B cell (primary cell): ENCODE data around the gene GOLGA8J. TPM values are rescaled to one million over a fixed set of nuclear protein-coding genes. Genes with fewer than 3 reads are reported as not detected.

Experiments
- ATAC-seq: fragments of 200-7000 bp; cut with Tn5 transposase; one replicate; pipeline ENCODE4 v1.10.0; 2021; ENCODE audit warnings: low read depth, mild to moderate bottlenecking, moderate number of reproducible peaks, moderate library complexity
- CTCF ChIA-PET: fragments of 350-600 bp; sonication (Branson Sonifier 250); formaldehyde crosslinking; loops from one replicate; lab custom pipeline; 2021; ENCODE audit warnings: antibody characterized with exemption, inconsistent platforms; lab: Charles Lee
- POLR2A ChIA-PET: fragments of 350-600 bp; sonication (Branson Sonifier 250); formaldehyde crosslinking; loops from one replicate; lab custom pipeline; 2021; ENCODE audit warnings: antibody characterized with exemption; lab: Charles Lee
- DNase-seq: peaks from one replicate; pipeline ENCODE4 v3.0.0; 2013
- H2AFZ ChIP-seq: 2 replicates; pipeline ENCODE4 v1.6.1; 2012; ENCODE audit warnings: mild to moderate bottlenecking, low read depth, low read length; ENCODE audit not compliant: insufficient read depth, poor library complexity, severe bottlenecking
- H3K27ac ChIP-seq, 2 donors: 1 replicate in 1 of 2; 2 replicates in 1 of 2; pipeline ENCODE4 v1.5.1; 2012 to 2013; ENCODE audit warnings: low read length in 2 of 2, mild to moderate bottlenecking in 2 of 2, moderate library complexity in 1 of 2
- H3K27me3 ChIP-seq, 4 experiments: fragments of 200-600 bp in 1 of 4; sonication (generic) in 1 of 4; replicated peaks in 1 of 4; 1 replicate in 2 of 4; 2 replicates in 2 of 4; pipeline versions ENCODE4 v1.6.1 to v1.7.0; 2013 to 2016; ENCODE audit warnings: low read length in 3 of 4, mild to moderate bottlenecking in 2 of 4, mixed read lengths in 1 of 4, moderate library complexity in 1 of 4; ENCODE audit not compliant: insufficient read depth in 4 of 4, control insufficient read depth in 3 of 4; ENCODE audit errors: control extremely low read depth in 1 of 4
- H3K36me3 ChIP-seq, 2 experiments: replicated peaks in 1 of 2; 1 replicate in 1 of 2; 2 replicates in 1 of 2; pipeline versions ENCODE4 v1.6.1 to v1.7.1; 2013; ENCODE audit warnings: low read length in 1 of 2; ENCODE audit not compliant: insufficient read depth in 2 of 2, control insufficient read depth in 1 of 2; ENCODE audit errors: control extremely low read depth in 1 of 2, extremely low read depth in 1 of 2
- H3K4me1 ChIP-seq, 2 donors: fragments of 200-600 bp in 1 of 2; sonication (generic) in 1 of 2; 1 replicate in 1 of 2; 2 replicates in 1 of 2; pipeline versions ENCODE4 v1.5.1 to v1.6.1; 2013 to 2017; ENCODE audit warnings: low read length in 2 of 2; ENCODE audit not compliant: control insufficient read depth in 2 of 2, insufficient read depth in 2 of 2
- H3K4me2 ChIP-seq: replicated peaks from 2 replicates; pipeline ENCODE3; 2012; ENCODE audit warnings: mild to moderate bottlenecking, low read depth, low read length; ENCODE audit not compliant: poor library complexity, severe bottlenecking
- H3K4me3 ChIP-seq, 5 experiments: fragments of 200-600 bp in 1 of 5; sonication (generic) in 1 of 5; 1 replicate in 3 of 5; 2 replicates in 2 of 5; pipeline versions ENCODE4 v1.5.1 to v1.7.0; 2011 to 2016; ENCODE audit warnings: low read length in 4 of 5, mild to moderate bottlenecking in 4 of 5, low read depth in 2 of 5, control low read depth in 1 of 5, moderate library complexity in 1 of 5; ENCODE audit not compliant: insufficient read depth in 1 of 5; ENCODE audit errors: control extremely low read depth in 1 of 5, extremely low read depth in 1 of 5
- H3K79me2 ChIP-seq: fragments of 200-600 bp; sonication (generic); one replicate; pipeline ENCODE4 v1.6.0; 2016; ENCODE audit warnings: low read length; ENCODE audit not compliant: control insufficient read depth, insufficient read depth
- H3K9ac ChIP-seq: fragments of 200-600 bp; sonication (generic); 2 replicates; pipeline ENCODE4 v1.6.1; 2017; ENCODE audit warnings: mild to moderate bottlenecking, low read length, moderate library complexity
- H3K9me3 ChIP-seq, 3 donors: one replicate each; pipeline versions ENCODE4 v1.6.1 to v1.7.1; 2013; ENCODE audit warnings: low read length in 2 of 3; ENCODE audit not compliant: control insufficient read depth in 2 of 3, insufficient read depth in 1 of 3; ENCODE audit errors: control extremely low read depth in 1 of 3
- H4K20me1 ChIP-seq: 2 replicates; pipeline ENCODE4 v1.6.0; 2012; ENCODE audit warnings: mild to moderate bottlenecking, low read length; ENCODE audit not compliant: insufficient read depth, control insufficient read depth, poor library complexity, severe bottlenecking
- H3K27ac Mint-ChIP-seq: one replicate; pipeline ENCODE4 v1.8.0; 2021; ENCODE audit warnings: mixed read lengths
- H3K27me3 Mint-ChIP-seq: one replicate; pipeline ENCODE4 v1.8.0; 2021; ENCODE audit warnings: mixed read lengths
- H3K4me1 Mint-ChIP-seq: one replicate; pipeline ENCODE4 v1.8.0; 2021; ENCODE audit warnings: mixed read lengths
- H3K4me3 Mint-ChIP-seq: one replicate; pipeline ENCODE4 v1.8.0; 2021; ENCODE audit warnings: mixed read lengths
- H3K9me3 Mint-ChIP-seq: one replicate; pipeline ENCODE4 v1.8.0; 2022; ENCODE audit warnings: mixed read lengths; ENCODE audit not compliant: insufficient read depth
- CTCF ChIP-seq: fragments of 200-600 bp; IDR thresholded peaks from one replicate; pipeline ENCODE4 v1.8.0; 2022; ENCODE audit warnings: antibody characterized with exemption, mild to moderate bottlenecking
- EZH2 ChIP-seq: IDR thresholded peaks from 2 replicates; pipeline ENCODE4 v1.6.1; 2012; ENCODE audit warnings: borderline replicate concordance, low read depth, mild to moderate bottlenecking, moderate library complexity, low read length; ENCODE audit not compliant: insufficient read depth, poor library complexity, severe bottlenecking
- WGBS: methylation state at CpG from one replicate; pipeline ENCODE4 v1.1.5; 2013; ENCODE audit warnings: missing lambda C conversion rate; ENCODE audit not compliant: insufficient coverage; 5-methylcytosine and 5-hydroxymethylcytosine counted together
- intact Hi-C: fragments of 100-400 bp; cut with micrococcal nuclease; formaldehyde crosslinking; loops from one replicate; pipeline ENCODE4 v1.10.0; 2022
- polyA plus RNA-seq: library from polyadenylated mRNA; depleted of rRNA; stranded (reverse); fragments of >200 nt; gene quantifications from 2 replicates; pipeline ENCODE4 v1.2.3, GENCODE V29; 2012
- total RNA-seq, 2 donors: library from RNA; stranded (reverse); fragments of 120-200 nt in 1 of 2; gene quantifications; 1 replicate in 1 of 2; 2 replicates in 1 of 2; pipeline versions ENCODE4 v1.2.3 to v1.2.4, GENCODE V29; 2013 to 2022

The GOLGA8J gene
- total and polyA plus RNA-seq, 2 donors (not counting 1 experiment from before 2014, with no cell fraction given): not detected

GRCh38 chr15:30046430-30046829 is 36.3 kb upstream of the GOLGA8J start:
- Histone ChIP-seq H3K4me1 (no peaks in the 10 kb centered on the region), H2AFZ (no peak overlapping the region), H4K20me1 (no peaks in the 10 kb centered on the region), H3K4me2 (no peak overlapping the region), H3K79me2 (no peaks in the 10 kb centered on the region), H3K27me3 (no peaks in the 10 kb centered on the region), H3K9ac (no peak overlapping the region), H3K4me3 (no peak overlapping the region), H3K9me3 (no peaks in the 10 kb centered on the region), H3K36me3 (no peaks in the 10 kb centered on the region), H3K27ac (no peak overlapping the region)
- ChIA-PET CTCF (no interaction called here), POLR2A (no interaction called here)
- no peak for TF ChIP-seq CTCF
- TF ChIP-seq EZH2: no peak
- no peak for ATAC-seq
- Mint-ChIP-seq H3K4me3 (no peak overlapping the region), H3K27ac (no peak overlapping the region), H3K9me3 (no peaks in the 10 kb centered on the region), H3K4me1 (no peaks in the 10 kb centered on the region), H3K27me3 (peaks cover 11% of the 10 kb centered on the region)
- WGBS: 80% methylated on average over 1 of the region's 2 CpGs
- intact Hi-C loops: no loop called here
- DNase-seq: no peak

- no peak overlapping the region for H3K27ac ChIP-seq
- no peaks in the 10 kb centered on the region for H3K9me3 ChIP-seq
- no peak overlapping the region for H3K9ac ChIP-seq
- ATAC-seq (no peak), DNase-seq (no peak)
- H3K4me3 ChIP-seq: no peak overlapping the region
- H3K27me3 Mint-ChIP-seq: no peaks in the 10 kb centered on the region
- ChIA-PET CTCF (no interaction called here), POLR2A (no interaction called here)
- no peaks in the 10 kb centered on the region for H3K9me3 Mint-ChIP-seq
- H3K4me1 ChIP-seq: no peaks in the 10 kb centered on the region
- H3K27ac Mint-ChIP-seq: no peak overlapping the region
- intact Hi-C loops: no loop called here
- no peak overlapping the region for H3K4me3 Mint-ChIP-seq
- H3K36me3 ChIP-seq: no peaks in the 10 kb centered on the region
- no peak overlapping the region for H3K4me2 ChIP-seq
- H3K4me1 Mint-ChIP-seq: no peaks in the 10 kb centered on the region
- no peaks in the 10 kb centered on the region for H3K79me2 ChIP-seq
- no peaks in the 10 kb centered on the region for H4K20me1 ChIP-seq
- TF ChIP-seq CTCF (no peak), EZH2 (no peak)
- no peak overlapping the region for H2AFZ ChIP-seq
- 100% methylated on average over 2 of the region's 3 CpGs for WGBS
- H3K27me3 ChIP-seq: no peaks in the 10 kb centered on the region
Measured at GRCh38 chr15:30055604-30056003, 27.2 kb upstream of the GOLGA8J start.
